Measurements from ENCODE around the gene GLT8D2.
"Not testable (repeated sequence)": the region's sequence is repeated elsewhere in the genome, so short reads cannot be mapped to it uniquely, and the experiment has no call there.

The GLT8D2 gene

DNA sequence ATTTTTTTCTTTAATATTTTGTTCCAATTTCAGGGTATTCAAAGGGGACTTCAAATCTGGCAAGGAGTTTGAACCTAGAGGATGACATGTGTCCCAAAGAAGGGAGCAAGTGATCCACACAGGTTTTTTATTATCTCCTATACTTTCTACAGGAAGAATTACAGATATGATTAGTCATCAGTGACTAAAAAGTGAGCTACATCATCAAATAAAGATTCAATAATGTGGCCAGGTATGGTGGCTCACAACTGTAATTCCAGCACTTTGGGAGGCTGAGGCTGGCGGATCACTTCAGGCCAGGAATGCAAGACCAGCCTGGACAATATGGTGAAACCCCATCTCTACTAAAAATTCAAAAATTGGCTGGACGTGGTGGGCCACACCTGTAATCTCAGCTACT lies 24.2 kb downstream of the GLT8D2 start:
- Histone ChIP-seq H3K9ac (ENCODE audit: low read depth, low read length) (no peak overlapping the region), H3K4me1 (ENCODE audit: control insufficient read depth, insufficient read depth, low read length) (no peaks in the 10 kb centered on the region), H3K36me3 (ENCODE audit: control insufficient read depth, insufficient read depth, low read length) (no peaks in the 10 kb centered on the region), H3K4me3 (ENCODE audit: low read depth, low read length) (no peak overlapping the region), H3K9me3 (ENCODE audit: control insufficient read depth, insufficient read depth, low read length) (peaks cover 8% of the 10 kb centered on the region), H3K27me3 (ENCODE audit: control insufficient read depth, insufficient read depth, low read length) (no peaks in the 10 kb centered on the region), H3K27ac (ENCODE audit: low read depth, low read length) (no peak overlapping the region)

DNA sequence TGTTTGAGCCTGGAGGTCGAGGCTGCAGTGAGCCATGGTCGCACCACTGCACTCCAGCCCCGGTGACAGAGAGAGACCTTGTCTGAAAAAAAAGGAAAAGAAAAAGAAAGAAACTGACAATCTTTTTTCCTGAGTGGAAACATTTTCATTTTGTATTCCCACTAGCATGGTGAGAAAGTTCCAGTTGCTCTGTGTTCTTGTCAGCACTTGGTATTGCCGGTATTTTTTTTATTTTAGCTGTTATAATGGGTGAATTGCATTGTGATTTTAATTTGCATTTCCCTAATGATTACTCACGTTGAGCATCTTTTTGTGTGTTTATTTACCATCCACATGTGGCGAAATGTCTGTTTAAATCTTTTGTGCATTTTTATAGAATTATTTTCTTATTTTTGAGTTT lies 25.6 kb downstream of the GLT8D2 start:
- peaks cover 8% of the 10 kb centered on the region for H3K9me3 ChIP-seq (ENCODE audit: control insufficient read depth, insufficient read depth, low read length)
- no peak overlapping the region for H3K9ac ChIP-seq (ENCODE audit: low read depth, low read length)
- H3K27me3 ChIP-seq (ENCODE audit: control insufficient read depth, insufficient read depth, low read length) = no peaks in the 10 kb centered on the region
- no peaks in the 10 kb centered on the region for H3K36me3 ChIP-seq (ENCODE audit: control insufficient read depth, insufficient read depth, low read length)
- H3K4me1 ChIP-seq (ENCODE audit: control insufficient read depth, insufficient read depth, low read length) = no peaks in the 10 kb centered on the region
- H3K27ac ChIP-seq (ENCODE audit: low read depth, low read length) = no peak overlapping the region
- H3K4me3 ChIP-seq (ENCODE audit: low read depth, low read length) = no peak overlapping the region

- H3K27me3 ChIP-seq (ENCODE audit: control insufficient read depth, insufficient read depth, low read length) = no peaks in the 10 kb centered on the region
- no peaks in the 10 kb centered on the region for H3K4me1 ChIP-seq (ENCODE audit: control insufficient read depth, insufficient read depth, low read length)
- no peak overlapping the region for H3K4me3 ChIP-seq (ENCODE audit: low read depth, low read length)
- H3K27ac ChIP-seq (ENCODE audit: low read depth, low read length) = no peak overlapping the region
- H3K36me3 ChIP-seq (ENCODE audit: control insufficient read depth, insufficient read depth, low read length) = no peaks in the 10 kb centered on the region
- peaks cover 8% of the 10 kb centered on the region for H3K9me3 ChIP-seq (ENCODE audit: control insufficient read depth, insufficient read depth, low read length)
- no peak overlapping the region for H3K9ac ChIP-seq (ENCODE audit: low read depth, low read length)
These were observed 26.3 kb downstream of the GLT8D2 start for GRCh38 chr12:104023710-104024109.

DNA sequence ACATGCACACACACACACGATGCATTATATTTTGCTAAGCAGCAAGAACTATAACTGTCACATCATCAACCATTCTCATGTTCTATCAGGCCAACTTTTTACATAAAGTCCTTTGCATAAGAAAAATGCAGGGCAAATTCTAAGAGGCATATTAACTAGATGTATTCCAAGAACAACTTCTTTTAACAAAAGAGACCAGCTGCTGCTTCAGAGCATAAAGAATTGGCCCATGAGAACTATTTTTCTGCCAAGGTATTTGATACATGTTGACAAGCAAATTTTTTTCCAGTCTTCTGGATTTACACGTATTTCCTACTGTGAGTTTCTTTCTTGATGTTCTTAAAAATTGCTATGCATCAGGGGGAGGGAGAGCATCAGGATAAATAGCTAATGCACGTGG lies 27.2 kb downstream of the GLT8D2 start:
- Histone ChIP-seq H3K27ac (ENCODE audit: low read depth, low read length) (no peak overlapping the region), H3K4me1 (ENCODE audit: control insufficient read depth, insufficient read depth, low read length) (no peaks in the 10 kb centered on the region), H3K9me3 (ENCODE audit: control insufficient read depth, insufficient read depth, low read length) (peaks cover 8% of the 10 kb centered on the region), H3K27me3 (ENCODE audit: control insufficient read depth, insufficient read depth, low read length) (no peaks in the 10 kb centered on the region), H3K36me3 (ENCODE audit: control insufficient read depth, insufficient read depth, low read length) (no peaks in the 10 kb centered on the region), H3K4me3 (ENCODE audit: low read depth, low read length) (no peak overlapping the region), H3K9ac (ENCODE audit: low read depth, low read length) (no peak overlapping the region)

DNA sequence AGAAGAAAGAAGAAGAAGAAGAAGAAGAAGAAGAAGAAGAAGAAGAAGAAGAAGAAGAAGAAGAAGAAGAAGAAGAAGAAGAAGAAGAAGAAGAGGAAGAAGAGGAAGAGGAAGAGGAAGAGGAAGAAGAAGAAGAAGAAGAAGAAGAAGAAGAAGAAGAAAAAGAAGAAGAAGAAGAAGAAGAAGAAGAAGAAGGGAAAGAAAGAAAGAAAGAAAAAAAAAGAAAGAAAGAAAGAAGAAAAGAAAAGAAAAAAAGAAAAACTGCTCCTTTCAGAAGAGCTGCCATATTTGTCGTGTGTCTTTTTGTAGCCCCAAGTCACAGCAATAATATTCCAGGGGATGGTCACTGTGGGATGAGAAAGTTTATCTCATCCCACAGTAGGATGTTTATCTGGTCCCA lies 28.1 kb downstream of the GLT8D2 start:
- not testable (repeated sequence) for H3K36me3 ChIP-seq (ENCODE audit: control insufficient read depth, insufficient read depth, low read length); H3K27ac ChIP-seq (ENCODE audit: low read depth, low read length); H3K4me1 ChIP-seq (ENCODE audit: control insufficient read depth, insufficient read depth, low read length); H3K9ac ChIP-seq (ENCODE audit: low read depth, low read length); H3K4me3 ChIP-seq (ENCODE audit: low read depth, low read length); H3K27me3 ChIP-seq (ENCODE audit: control insufficient read depth, insufficient read depth, low read length); H3K9me3 ChIP-seq (ENCODE audit: control insufficient read depth, insufficient read depth, low read length)

- no peak overlapping the region for H3K9ac ChIP-seq (ENCODE audit: low read depth, low read length)
- no peaks in the 10 kb centered on the region for H3K27me3 ChIP-seq (ENCODE audit: control insufficient read depth, insufficient read depth, low read length)
- H3K4me1 ChIP-seq (ENCODE audit: control insufficient read depth, insufficient read depth, low read length) = no peaks in the 10 kb centered on the region
- no peak overlapping the region for H3K4me3 ChIP-seq (ENCODE audit: low read depth, low read length)
- no peaks in the 10 kb centered on the region for H3K36me3 ChIP-seq (ENCODE audit: control insufficient read depth, insufficient read depth, low read length)
- H3K27ac ChIP-seq (ENCODE audit: low read depth, low read length) = no peak overlapping the region
- no peaks in the 10 kb centered on the region for H3K9me3 ChIP-seq (ENCODE audit: control insufficient read depth, insufficient read depth, low read length)
These were observed 37.7 kb downstream of the GLT8D2 start for GRCh38 chr12:104012331-104012730.

- Histone ChIP-seq H3K4me3 (ENCODE audit: low read depth, low read length) (no peak overlapping the region), H3K27ac (ENCODE audit: low read depth, low read length) (no peak overlapping the region), H3K4me1 (ENCODE audit: control insufficient read depth, insufficient read depth, low read length) (no peaks in the 10 kb centered on the region), H3K27me3 (ENCODE audit: control insufficient read depth, insufficient read depth, low read length) (no peaks in the 10 kb centered on the region), H3K36me3 (ENCODE audit: control insufficient read depth, insufficient read depth, low read length) (no peaks in the 10 kb centered on the region), H3K9ac (ENCODE audit: low read depth, low read length) (no peak overlapping the region), H3K9me3 (ENCODE audit: control insufficient read depth, insufficient read depth, low read length) (no peaks in the 10 kb centered on the region)
These were observed 38.7 kb downstream of the GLT8D2 start for GRCh38 chr12:104011253-104011652.

DNA sequence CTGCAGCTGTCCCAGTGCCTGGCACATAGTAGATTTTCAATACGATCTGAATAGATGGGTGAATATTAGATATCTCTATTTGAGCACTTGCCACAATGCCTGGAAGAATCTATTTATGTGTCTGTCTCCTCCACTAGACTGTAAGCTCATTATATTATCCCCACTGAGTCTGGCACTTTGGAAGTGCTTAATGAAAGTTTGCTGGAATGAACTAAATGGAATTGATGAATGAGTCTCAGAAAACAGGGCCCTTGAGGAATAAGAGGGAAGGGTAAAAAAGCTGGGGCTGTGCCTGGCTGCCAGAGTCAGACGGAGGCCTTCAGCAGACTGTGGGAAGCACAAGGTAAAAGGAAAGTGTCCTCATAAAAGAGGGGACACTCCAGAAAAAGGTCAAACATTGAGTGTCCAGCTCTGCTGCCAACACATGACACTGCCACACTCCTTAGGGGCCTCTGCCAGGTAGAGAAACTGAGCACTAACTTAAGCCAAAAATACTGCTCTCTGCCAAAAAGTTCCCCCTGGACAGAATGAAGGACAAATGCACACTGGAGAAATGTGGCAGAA lies 39.3 kb downstream of the GLT8D2 start:
- H3K27me3 ChIP-seq (ENCODE audit: control insufficient read depth, insufficient read depth, low read length) = no peaks in the 10 kb centered on the region
- no peaks in the 10 kb centered on the region for H3K9me3 ChIP-seq (ENCODE audit: control insufficient read depth, insufficient read depth, low read length)
- H3K27ac ChIP-seq (ENCODE audit: low read depth, low read length) = no peak overlapping the region
- no peak overlapping the region for H3K9ac ChIP-seq (ENCODE audit: low read depth, low read length)
- H3K4me1 ChIP-seq (ENCODE audit: control insufficient read depth, insufficient read depth, low read length) = no peaks in the 10 kb centered on the region
- H3K4me3 ChIP-seq (ENCODE audit: low read depth, low read length) = no peak overlapping the region
- no peaks in the 10 kb centered on the region for H3K36me3 ChIP-seq (ENCODE audit: control insufficient read depth, insufficient read depth, low read length)

- Histone ChIP-seq H3K27ac (ENCODE audit: low read depth, low read length) (no peak overlapping the region), H3K27me3 (ENCODE audit: control insufficient read depth, insufficient read depth, low read length) (no peaks in the 10 kb centered on the region), H3K4me3 (ENCODE audit: low read depth, low read length) (no peak overlapping the region), H3K4me1 (ENCODE audit: control insufficient read depth, insufficient read depth, low read length) (no peaks in the 10 kb centered on the region), H3K9me3 (ENCODE audit: control insufficient read depth, insufficient read depth, low read length) (no peaks in the 10 kb centered on the region), H3K36me3 (ENCODE audit: control insufficient read depth, insufficient read depth, low read length) (no peaks in the 10 kb centered on the region), H3K9ac (ENCODE audit: low read depth, low read length) (no peak overlapping the region)
These were observed 39.9 kb downstream of the GLT8D2 start for GRCh38 chr12:104010121-104010520.

GRCh38 chr12:104006929-104007328 lies 43.1 kb downstream of the GLT8D2 start:
- Histone ChIP-seq H3K27ac (ENCODE audit: low read depth, low read length) (no peak overlapping the region), H3K4me3 (ENCODE audit: low read depth, low read length) (no peak overlapping the region), H3K9me3 (ENCODE audit: control insufficient read depth, insufficient read depth, low read length) (no peaks in the 10 kb centered on the region), H3K36me3 (ENCODE audit: control insufficient read depth, insufficient read depth, low read length) (no peaks in the 10 kb centered on the region), H3K4me1 (ENCODE audit: control insufficient read depth, insufficient read depth, low read length) (no peaks in the 10 kb centered on the region), H3K9ac (ENCODE audit: low read depth, low read length) (no peak overlapping the region), H3K27me3 (ENCODE audit: control insufficient read depth, insufficient read depth, low read length) (no peaks in the 10 kb centered on the region)

DNA sequence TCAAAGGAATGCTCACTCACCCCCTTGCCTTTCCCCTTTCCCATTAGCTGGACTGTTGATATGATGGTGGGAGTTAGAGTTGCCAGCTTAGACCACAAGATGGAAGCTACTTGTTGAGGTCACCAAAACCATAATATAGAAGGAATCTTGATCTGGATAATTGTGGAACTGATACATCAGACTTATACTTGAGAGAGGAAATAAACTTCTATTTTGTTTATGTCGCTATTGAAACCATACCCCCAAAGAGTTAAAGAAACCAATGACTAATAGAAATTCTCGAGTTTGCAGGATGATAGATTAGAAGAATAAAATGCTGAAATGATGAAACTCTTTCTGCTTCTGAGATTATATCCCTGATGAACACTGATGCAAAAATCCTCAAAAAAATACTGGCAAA lies 46.4 kb downstream of the GLT8D2 start:
- no peaks in the 10 kb centered on the region for H3K27me3 ChIP-seq (ENCODE audit: control insufficient read depth, insufficient read depth, low read length)
- H3K27ac ChIP-seq (ENCODE audit: low read depth, low read length) = no peak overlapping the region
- no peak overlapping the region for H3K4me3 ChIP-seq (ENCODE audit: low read depth, low read length)
- no peak overlapping the region for H3K9ac ChIP-seq (ENCODE audit: low read depth, low read length)
- no peaks in the 10 kb centered on the region for H3K4me1 ChIP-seq (ENCODE audit: control insufficient read depth, insufficient read depth, low read length)
- no peaks in the 10 kb centered on the region for H3K36me3 ChIP-seq (ENCODE audit: control insufficient read depth, insufficient read depth, low read length)
- no peaks in the 10 kb centered on the region for H3K9me3 ChIP-seq (ENCODE audit: control insufficient read depth, insufficient read depth, low read length)

- no peaks in the 10 kb centered on the region for H3K4me1 ChIP-seq (ENCODE audit: control insufficient read depth, insufficient read depth, low read length)
- H3K27ac ChIP-seq (ENCODE audit: low read depth, low read length) = no peak overlapping the region
- H3K9ac ChIP-seq (ENCODE audit: low read depth, low read length) = no peak overlapping the region
- H3K4me3 ChIP-seq (ENCODE audit: low read depth, low read length) = no peak overlapping the region
- no peaks in the 10 kb centered on the region for H3K36me3 ChIP-seq (ENCODE audit: control insufficient read depth, insufficient read depth, low read length)
- H3K27me3 ChIP-seq (ENCODE audit: control insufficient read depth, insufficient read depth, low read length) = no peaks in the 10 kb centered on the region
- no peaks in the 10 kb centered on the region for H3K9me3 ChIP-seq (ENCODE audit: control insufficient read depth, insufficient read depth, low read length)
These were observed 47.3 kb downstream of the GLT8D2 start for GRCh38 chr12:104002686-104003085.
